Hematopoietic multipotent progenitor cell treated with erythropoietin and hydrocortisone succinate and interleukin-3 and kit ligand, for 17 days (in vitro differentiated cells): ENCODE data around the gene TMOD4.
"Not testable (repeated sequence)": the region's sequence is repeated elsewhere in the genome, so short reads cannot be mapped to it uniquely, and the experiment has no call there.

ENCODE experiments used
- DNase-seq: peaks from one replicate; pipeline ENCODE4 v3.0.0-alpha.2; 2015; ENCODE audit warnings: low spot score

TMOD4 gene

DNA sequence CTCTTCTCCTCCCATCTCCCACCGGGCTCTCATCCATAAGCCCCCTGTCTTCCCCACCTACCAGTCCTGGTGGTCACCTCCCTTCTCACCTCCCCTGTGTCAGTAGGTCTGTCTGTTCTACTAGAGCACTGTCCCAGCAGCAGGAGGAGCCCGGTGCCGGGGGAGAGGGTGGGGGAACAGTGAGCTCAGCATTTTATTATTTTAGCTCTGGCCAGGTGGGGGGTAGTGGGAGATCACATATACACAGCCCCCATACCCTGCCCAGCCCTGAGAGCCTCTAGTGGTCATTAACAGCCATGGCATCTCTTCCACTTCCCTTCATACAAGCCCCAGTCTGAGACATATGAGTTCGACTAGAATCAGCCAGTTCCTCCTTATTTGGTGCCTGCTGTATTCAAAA, at the start of gene TMOD4:
TSS of gene TMOD4 (minus strand) at position 119 of the 400 bp plus-strand sequence. CDS start 1,106 bp downstream, outside the sequence.
- no peak for DNase-seq

DNA sequence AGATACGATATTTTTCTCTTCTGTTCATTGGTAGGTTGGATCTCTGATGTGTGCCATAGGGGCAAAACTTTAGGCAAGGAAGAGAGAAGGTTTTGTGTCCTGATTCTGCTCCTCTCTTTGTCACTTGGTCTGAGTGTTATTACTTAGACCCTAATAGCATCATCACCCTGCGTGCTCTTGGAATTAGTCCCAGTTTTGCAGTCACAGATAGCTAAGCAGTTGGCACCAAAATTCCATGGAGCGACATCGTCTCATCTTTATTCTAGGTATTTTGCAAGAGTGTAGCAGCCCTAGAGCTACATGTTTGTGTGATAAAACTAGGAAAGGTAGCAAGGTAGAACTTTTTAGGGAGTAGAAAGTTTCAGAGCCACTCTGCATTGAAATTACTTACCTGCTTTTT, 46.3 kb upstream of the TMOD4 start:
- DNase-seq: no peak

DNA sequence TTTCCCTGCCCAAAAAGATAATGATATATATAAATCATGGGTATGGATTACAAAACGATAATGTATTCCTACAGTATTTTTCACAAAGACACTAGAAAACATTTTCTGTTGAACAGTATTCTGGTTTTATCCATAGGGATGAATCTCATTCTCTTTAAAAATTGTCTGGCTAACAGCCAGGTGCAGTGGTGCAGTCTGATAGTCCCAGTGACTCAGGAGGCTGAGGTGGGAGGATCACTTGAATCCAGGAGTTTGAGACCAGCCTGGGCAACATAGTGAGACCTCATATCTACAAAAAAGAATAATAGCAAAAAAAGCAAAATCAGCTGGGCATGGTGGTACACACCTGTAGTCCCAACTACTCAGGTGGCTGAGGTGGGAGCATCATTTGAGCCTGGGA, 45.8 kb upstream of the TMOD4 start:
- DNase-seq: no peak

DNA sequence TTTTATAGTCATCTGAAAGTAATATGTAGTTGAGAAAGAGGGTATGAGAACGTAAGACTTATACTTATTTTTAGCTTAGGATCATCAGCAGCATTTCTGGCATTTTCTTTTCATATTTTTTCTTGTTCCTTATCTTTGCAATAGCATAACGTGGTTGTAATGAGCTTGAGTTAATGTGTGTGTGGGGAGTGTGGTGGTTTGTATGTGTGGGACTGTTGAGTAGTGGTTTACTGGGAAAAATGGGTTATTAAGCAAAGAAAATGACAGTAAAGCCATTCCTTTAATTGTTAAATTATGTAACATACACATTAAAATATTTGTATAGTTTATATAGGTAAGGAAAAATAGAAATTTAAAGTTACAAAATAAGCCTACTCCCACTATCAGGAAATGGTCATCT, 37.8 kb upstream of the TMOD4 start:
- DNase-seq: no peak

DNA sequence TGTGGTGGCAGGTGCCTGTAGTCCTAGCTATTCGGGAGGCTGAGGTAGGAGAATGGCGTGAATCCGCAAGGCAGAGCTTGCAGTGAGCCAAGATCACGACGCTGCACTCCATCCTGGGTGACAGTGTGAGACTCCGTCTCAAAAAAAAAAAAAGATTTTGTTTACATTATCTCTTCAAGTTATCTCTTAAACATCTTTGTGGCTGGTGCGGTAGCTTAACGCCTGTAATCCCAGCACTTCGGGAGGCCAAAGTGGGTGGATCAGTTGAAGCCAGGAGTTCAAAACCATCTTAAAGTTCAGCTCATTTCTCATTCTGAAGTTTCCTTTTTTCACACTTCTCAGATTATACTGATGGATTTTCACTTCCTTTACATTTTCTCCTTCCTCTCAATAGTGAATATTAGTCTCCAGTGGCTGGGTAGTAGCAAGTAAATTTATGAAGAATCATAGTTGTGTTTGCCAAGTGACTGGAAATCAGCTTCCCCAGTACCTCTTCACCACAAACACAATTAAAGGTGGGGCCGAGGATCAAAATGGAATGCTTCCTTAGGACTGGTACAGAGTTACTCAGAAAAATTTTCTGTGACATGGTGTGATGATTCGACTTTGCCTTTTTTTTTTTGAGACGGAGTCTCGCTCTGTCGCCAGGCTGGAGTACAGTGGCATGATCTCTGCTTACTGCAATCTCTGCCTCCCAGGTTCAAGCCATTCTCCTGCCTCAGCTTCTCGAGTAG, 36.4 kb upstream of the TMOD4 start:
- no peak for DNase-seq

DNA sequence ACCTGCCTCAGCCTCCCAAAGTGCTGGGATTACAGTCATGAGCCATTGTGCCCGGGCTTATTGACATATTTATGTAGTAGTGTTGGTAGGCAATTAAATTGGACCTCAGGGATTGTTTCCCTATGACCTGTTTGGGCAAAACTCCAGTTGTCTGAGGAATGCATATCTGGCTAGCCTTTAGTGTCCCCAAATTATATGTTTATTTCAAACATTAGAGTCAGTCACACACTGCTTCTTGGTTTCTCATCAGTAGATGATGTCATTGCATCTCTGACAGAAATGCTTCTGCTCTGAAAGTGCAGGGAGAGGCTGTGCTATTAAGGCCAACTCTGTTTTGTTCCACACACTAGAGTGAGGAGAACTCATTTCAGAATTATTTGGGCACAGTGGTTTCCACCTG, 35.0 kb upstream of the TMOD4 start:
- no peak for DNase-seq

DNA sequence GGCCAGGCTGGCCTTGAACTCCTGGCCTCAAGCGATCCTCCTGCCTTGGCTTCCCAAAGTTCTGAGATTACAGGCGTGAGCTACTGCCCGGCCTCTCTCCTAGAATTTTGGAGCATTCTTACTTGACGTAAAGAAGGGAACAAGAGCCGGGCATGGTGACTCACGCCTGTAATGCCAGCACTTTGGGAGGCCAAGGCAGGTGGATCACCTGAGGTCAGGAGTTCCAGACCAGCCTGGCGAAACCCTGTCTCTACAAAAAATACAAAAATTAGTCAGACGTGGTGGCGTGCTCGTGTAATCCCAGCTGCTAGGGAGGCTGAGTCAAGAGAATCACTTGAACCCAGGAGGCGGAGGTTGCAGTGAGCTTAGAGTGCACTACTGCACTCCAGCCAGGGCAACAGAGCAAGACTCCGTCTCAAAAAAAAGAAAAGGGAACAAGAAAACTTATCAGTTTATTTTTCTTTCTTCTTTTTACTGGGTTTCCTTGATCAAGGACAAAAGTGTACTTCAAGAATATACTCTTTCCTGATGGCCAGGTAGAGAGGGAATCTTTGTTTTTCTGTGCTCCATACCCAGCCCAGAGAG, 29.7 kb upstream of the TMOD4 start:
- not testable (repeated sequence) for DNase-seq

DNA sequence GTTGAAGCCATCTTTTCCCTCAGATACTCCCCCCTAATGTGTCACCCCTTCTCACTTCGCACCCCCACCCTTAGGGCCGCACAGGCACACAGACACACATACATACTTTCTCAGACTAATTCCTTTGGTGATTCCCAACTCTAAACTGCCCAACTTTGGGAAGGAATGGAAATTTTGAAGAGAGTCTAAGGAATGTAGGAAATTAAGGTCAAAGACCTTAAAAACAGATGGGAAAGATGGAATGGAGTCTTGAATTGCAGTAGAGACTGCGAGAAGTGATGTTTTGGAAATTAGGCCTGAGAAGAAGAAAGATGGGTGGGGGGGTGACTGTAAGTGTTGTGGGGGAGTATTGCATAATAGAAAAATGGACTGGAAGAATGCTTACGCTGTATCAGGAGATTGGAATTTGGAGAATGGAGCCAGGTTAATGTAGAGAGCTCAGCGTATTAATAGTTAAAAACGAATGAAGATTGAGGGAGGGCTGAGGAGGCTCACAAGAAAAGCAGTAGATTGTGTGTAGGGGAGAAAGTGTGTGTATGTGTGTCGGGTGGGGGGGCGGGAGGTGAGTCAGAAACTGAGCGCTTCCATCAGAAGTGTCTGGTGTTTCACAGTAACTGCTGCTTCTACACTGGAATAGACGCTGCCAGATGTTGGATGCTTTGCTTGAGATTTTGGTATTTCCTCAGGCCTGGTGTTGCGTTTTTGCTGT, 24.2 kb upstream of the TMOD4 start:
- DNase-seq: no peak

DNA sequence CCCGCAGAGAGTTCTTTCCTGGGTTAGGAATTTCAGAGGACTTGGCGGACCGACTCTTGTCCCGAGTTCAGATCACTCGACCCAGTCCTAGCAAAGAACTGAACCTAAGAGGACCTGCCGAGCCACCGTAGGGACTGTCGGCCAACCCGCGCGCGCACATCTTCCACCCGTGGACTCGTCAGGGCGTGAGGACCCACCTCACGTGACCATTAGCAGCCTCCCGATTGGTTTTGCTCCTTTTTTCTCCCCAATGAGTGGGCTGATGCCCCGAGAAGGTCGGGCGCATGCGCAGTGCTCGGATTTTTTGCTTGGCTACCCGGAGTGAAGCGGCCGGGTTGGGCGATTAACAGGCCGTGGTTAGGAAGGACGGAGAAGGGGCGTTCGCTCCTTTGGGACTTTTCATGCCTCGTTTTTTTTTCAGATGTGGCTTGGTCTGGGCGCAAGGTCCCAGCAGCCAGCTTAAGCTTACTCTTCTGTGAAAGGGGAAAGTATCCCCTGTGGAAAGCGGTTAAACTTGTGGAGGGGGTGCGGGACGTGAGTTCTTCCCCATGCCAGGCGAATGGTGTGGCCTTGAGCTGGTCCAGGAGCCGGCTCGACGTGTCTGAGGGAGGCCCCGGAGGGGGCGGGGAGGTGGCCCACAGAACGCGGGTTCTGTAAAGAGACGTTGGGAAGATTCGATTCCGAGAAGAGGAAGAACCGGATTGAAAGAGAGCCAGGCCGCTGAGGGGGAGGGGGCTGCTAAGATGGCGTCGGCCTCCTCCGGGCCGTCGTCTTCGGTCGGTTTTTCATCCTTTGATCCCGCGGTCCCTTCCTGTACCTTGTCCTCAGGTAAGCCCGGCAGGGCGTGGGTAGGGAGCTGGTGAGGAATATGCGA, 22.7 kb upstream of the TMOD4 start, which contains the start of gene PIP5K1A:
TSS of gene PIP5K1A (plus strand) at position 299 of the 874 bp plus-strand sequence. CDS start at position 744, 445 bp downstream.
- DNase-seq: peak; percentile 98

DNA sequence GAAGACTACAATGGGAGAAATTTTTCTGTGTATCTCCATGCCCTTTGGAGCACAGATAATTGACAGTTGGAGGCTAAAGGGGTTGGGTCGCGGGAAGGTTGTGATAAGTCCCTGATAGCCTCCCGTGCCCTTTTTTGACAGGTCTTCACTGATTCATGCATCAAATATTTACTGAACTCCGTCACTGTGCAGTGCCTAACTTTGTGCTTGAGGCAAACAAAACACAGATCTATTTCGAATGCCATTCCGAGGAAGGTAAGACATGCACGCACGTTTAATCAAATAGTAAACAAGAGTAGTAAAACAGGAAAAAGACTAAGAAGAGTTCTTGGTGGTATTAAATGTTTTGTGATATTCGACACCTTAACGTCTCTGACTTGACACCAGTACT, 22.1 kb upstream of the TMOD4 start:
- DNase-seq: no peak

DNA sequence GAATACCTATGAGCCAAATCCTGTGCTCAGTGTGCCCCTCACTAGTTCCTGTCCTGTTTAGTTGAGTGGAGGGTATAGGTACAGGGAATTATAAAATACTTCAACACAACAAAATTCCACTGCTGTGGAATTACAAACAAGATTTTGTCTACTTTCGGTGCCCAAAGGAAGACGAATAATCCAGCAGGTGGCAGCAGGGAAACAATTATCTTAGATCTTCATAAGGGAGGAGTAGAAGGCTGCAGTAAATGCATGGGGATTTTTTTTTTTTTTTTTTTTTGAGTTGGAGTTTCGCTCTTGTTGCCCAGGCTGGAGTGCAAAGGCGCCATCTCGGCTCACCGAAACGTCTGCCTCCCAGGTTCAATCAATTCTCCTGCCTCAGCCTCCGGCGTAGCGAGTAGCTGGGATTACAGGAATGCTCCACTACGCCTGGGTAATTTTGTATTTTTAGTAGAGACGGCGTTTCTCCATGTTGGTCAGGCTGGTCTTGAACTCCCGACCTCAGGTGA, 20.6 kb upstream of the TMOD4 start:
- peak; percentile 85 for DNase-seq

DNA sequence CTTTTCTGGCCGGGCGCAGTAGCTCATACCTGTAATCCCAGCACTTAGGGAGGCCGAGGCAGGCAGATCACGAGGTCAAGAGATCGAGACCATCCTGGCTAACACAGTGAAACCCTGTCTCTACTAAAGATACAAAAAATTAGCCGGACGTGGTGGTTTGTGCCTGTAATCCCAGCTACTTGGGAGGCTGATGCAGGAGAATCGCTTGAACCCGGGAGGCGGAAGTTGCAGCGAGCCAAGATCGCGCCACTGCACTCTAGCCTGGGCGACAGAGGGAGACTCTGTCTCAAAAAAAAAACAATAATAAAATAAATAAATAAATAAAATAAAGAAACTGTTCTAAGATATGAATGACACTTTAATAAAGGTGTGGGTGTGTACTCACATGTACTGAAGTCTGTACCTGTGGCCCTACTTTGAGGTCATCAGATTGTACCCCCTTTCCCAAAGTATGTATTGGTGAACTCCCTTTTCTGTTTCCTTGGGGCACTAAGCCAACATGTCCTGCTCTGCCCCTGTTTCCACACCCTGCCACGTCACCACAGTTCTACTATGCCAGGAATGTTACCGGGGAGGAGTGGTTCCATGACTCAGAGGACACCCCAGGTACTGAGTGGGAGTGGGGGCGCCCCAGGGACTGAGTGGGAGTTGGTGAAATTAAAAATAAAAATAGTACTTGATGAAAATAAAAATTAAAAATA, 19.3 kb upstream of the TMOD4 start:
- peak; percentile 82 for DNase-seq

DNA sequence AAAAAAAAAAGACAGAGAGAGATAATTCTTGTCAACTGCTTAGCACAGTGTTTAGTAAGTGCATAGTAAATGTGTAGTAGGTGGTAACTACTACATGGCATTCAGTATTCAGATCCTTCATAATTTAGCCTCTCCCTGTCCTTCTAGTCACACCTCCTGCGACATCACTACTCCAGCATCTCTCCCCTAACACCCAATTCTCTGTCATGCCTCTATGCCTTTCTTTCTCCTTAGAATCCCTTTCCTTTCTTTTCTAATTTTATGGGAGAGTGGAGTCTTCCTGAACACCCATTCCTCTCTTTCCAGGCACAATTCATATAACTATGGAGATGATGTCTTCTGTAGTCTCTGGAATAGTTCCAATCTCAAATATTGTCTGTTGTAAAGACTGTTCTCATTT, 18.1 kb upstream of the TMOD4 start:
- no peak for DNase-seq

DNA sequence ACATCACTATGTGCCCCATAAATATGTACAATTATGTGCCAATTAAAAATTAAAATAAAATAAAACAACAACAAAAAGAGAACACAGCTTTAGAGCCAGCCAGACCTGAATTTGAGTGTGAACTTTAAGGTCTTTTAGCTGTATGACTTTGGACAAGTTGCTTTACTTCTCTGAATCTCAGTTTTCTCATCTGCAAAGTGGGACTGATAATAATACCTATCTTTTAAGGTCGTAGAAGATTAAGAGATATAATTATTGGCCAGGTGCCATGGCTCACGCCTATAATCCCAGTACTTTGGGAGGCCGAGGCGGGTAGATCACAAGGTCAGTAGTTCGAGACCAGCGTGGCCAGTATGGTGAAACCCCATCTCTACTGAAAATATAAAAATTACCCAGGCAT, 17.5 kb upstream of the TMOD4 start:
- DNase-seq: no peak

DNA sequence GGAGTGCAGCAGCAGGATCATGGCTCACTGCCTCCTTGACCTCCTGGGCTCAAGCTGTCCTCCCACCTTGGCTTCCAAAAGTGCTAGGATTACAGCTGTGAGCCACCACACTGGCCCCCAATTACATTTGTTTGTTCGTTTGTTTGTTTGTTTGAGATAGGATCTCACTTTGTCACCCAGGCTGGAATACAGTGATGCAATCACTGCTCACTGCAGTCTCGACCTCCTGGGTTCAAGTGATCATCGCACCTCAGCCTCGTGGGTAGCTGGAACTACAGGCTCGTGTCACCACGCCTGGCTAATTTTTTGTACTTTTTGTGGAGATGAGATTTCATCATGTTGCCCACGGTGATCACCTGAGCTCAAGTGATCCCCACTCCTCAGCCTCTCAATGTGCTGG, 16.3 kb upstream of the TMOD4 start:
- DNase-seq: no peak

DNA sequence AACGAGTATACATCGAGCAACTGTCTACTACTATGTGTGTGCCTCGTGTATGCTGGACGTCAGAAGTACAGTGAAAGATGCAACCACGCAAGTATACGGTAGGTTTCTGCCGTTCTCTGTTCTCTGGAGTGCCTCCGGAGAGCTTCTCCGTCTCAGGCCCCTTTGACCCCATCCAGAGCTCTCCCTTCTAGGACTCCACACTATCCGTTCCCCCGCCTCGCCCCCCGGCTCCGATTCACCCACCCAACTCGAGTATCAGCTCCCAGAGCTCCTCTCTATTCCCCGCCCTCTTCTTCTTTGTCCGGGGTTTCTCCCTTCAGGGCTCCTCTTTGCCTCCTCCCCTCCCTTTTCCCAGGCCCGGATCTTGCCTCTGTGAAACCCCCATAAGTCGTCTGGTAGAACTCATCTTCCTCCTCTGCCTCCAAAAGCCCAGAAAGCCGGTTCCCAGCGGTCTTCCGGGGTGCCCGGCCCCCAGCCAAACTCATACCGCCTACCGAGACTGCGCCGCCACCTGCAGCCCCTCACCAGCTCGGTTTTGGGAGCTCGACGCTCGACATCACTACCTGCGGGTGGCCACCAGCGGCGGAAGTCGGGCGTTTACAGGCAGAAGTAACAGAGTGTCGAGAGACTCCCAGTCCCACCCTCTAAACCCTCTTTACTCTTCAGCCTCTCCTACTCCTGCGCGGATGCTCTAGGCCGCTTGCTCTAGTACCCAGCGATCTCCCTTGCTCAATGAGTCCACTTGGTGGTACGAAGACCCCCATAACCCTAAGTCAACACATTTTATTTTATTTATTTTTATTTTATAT, 14.1 kb upstream of the TMOD4 start, which contains the start of gene VPS72:
TSS of gene VPS72 (minus strand) at position 561 of the 809 bp plus-strand sequence. CDS start at position 485, 76 bp downstream.
- peak; percentile 83 for DNase-seq

DNA sequence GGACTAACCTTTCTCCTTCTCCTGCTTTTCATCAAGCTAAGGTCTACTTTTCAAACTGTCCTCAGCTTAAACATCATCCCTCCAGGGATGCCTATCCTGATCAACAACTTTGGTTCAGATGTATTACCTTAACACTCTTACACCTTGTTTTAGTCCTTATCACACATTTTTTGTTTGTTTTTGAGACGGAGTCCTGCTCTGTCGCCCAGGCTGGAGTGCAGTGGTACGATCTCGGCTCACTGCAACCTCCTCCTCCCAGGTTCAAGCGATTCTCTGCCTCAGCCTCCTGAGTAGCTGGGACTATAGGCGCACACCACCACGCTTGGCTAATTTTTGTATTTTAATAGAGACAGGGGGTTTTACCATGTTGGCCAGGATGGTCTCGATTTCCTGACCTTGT, 12.9 kb upstream of the TMOD4 start:
- not testable (repeated sequence) for DNase-seq

DNA sequence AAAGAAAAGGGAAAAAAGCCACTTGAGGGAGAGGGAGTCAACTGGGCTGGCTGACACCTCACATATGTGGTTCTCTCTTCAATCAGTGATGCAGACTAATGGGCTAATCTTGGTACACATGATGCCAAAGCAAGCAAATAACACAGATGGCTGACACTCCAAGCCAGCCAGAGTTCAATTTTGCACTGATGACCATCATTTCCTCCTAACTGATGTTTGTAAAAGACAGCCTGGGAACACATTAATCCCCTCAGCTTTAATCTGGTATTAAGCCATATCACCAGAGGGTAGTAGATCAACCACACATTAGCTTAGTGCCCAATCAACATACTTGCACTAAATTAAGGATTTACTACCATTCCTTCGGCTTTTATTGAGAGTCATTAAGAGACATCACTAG, 11.4 kb upstream of the TMOD4 start:
- no peak for DNase-seq

DNA sequence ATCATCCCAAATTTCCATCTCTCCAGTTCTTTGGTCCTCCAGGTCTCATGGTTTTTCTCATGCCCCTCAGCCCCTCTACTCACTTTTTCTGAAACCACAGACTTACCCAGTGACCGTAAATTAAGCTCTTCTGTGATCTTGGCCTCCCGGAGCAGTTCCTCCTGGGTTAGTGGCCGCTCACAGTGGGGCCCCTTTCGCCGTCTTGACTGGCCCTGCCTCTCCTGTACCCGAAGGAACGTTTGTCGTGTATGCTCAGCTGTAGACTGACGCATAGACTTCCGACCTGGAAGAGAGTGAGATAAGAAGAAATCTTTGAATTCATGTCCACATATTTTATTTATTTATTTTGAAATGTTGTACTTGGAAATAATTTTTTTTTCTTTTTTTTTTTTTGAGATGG, 8.4 kb upstream of the TMOD4 start:
- DNase-seq: no peak

DNA sequence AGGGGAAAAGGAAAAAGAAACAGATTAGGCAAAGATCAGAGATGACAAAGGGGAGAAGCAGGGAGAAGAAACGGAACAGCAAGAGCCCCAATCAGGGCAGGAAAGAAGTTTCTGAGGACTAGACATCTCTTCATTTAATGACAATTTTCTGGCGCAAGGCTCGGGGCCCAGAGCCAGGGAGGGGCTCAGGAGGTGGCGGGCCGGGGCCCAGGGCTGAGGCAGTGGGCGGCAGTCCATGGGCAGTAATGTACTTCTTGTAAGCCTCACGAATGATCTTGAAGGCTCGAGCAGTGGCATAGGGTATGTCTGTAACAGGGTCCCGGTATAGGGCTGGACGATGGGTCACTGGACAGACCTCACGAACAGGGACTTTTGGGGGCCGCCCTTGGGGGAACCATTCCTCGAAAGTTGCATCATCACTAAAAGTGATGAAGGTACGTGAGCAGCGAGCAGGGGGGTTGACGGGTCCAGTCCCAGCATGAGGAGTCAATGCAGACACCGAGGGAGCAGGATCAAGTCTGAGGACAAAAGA, 799 bp upstream of the TMOD4 start:
- DNase-seq: no peak
